GM04504 (cell line): ENCODE data around the gene NAAA.
"Not testable (repeated sequence)": the region's sequence is repeated elsewhere in the genome, so short reads cannot be mapped to it uniquely, and the experiment has no call there.

ENCODE experiments used
- DNase-seq: peaks from one replicate; pipeline ENCODE4 v3.0.0-alpha.2; 2012; ENCODE audit warnings: low read depth

The NAAA gene

GRCh38 chr4:75940692-75941253 is at the start of gene NAAA:
Gene NAAA, minus strand, starts transcription at chr4:75941013. Its CDS starts 64 bp downstream, at chr4:75940949.
- peak; percentile 31 for DNase-seq

- DNase-seq = no peak
Measured at GRCh38 chr4:75989846-75990528, 49.2 kb upstream of the NAAA start.

- DNase-seq = peak; percentile 92
Measured at GRCh38 chr4:75985116-75985515, 44.3 kb upstream of the NAAA start.

- DNase-seq = no peak
Measured at GRCh38 chr4:75980576-75980975, 39.8 kb upstream of the NAAA start.

- no peak for DNase-seq
Measured at GRCh38 chr4:75976177-75976576, 35.4 kb upstream of the NAAA start.

GRCh38 chr4:75973766-75974165 is 33.0 kb upstream of the NAAA start:
- DNase-seq = no peak

- no peak for DNase-seq
Measured at GRCh38 chr4:75968084-75968483, 27.3 kb upstream of the NAAA start.

GRCh38 chr4:75963558-75963957 is 22.7 kb upstream of the NAAA start:
- DNase-seq = no peak

GRCh38 chr4:75962072-75962471 is 21.3 kb upstream of the NAAA start:
- DNase-seq = not testable (repeated sequence)

GRCh38 chr4:75958546-75958945 is 17.7 kb upstream of the NAAA start:
- DNase-seq = not testable (repeated sequence)

- DNase-seq = not testable (repeated sequence)
Measured at GRCh38 chr4:75954811-75955210, 14.0 kb upstream of the NAAA start.

- no peak for DNase-seq
Measured at GRCh38 chr4:75953509-75953908, 12.7 kb upstream of the NAAA start.

GRCh38 chr4:75950213-75950815 is 9.5 kb upstream of the NAAA start:
- no peak for DNase-seq

GRCh38 chr4:75948822-75949444 is 8.1 kb upstream of the NAAA start:
- DNase-seq = no peak

- DNase-seq = peak; percentile 16
Measured at GRCh38 chr4:75939890-75940691, 722 bp downstream of the NAAA start.

GRCh38 chr4:75935628-75936027 is 5.2 kb downstream of the NAAA start:
- no peak for DNase-seq

- DNase-seq = no peak
Measured at GRCh38 chr4:75930152-75930551, 10.7 kb downstream of the NAAA start.

GRCh38 chr4:75924916-75925315 is 15.9 kb downstream of the NAAA start:
- not testable (repeated sequence) for DNase-seq

GRCh38 chr4:75924309-75924827 is 16.4 kb downstream of the NAAA start:
- no peak for DNase-seq

GRCh38 chr4:75922588-75922987 is 18.2 kb downstream of the NAAA start:
- no peak for DNase-seq

- DNase-seq = no peak
Measured at GRCh38 chr4:75921910-75922309, 18.9 kb downstream of the NAAA start.

GRCh38 chr4:75920327-75920726 is 20.5 kb downstream of the NAAA start:
- DNase-seq = no peak
